ENCODE measurements around the gene NLRC5.

NLRC5 gene

GRCh38 chr16:57036945-57037344 is 47.6 kb downstream of the NLRC5 start:
- no peak for TF ChIP-seq RARB (CRISPR knock-in tag; IDR thresholded peaks at IDR 0.05)
- TF ChIP-seq POU6F1 (CRISPR knock-in tag; IDR thresholded peaks at IDR 0.05; ENCODE audit: borderline replicate concordance, low read depth) = no peak
- no peak for TF ChIP-seq ZNF565 (CRISPR knock-in tag; conservative IDR thresholded peaks at IDR 0.05; ENCODE audit: low read depth)
- TF ChIP-seq ZNF8 (CRISPR knock-in tag; IDR thresholded peaks at IDR 0.05) = no peak
- no peak for TF ChIP-seq OSR1 (CRISPR knock-in tag; IDR thresholded peaks at IDR 0.05)
- TF ChIP-seq ZFP30 (CRISPR knock-in tag; IDR thresholded peaks at IDR 0.05) = no peak
- no peak for TF ChIP-seq ZNF70 (CRISPR knock-in tag; IDR thresholded peaks at IDR 0.05)
- no peak for TF ChIP-seq TCF4 (CRISPR knock-in tag; IDR thresholded peaks at IDR 0.05; ENCODE audit: borderline replicate concordance)
- TF ChIP-seq ZFP3 (CRISPR knock-in tag; IDR thresholded peaks at IDR 0.05) = no peak
- no peak for TF ChIP-seq TSHZ2 (CRISPR knock-in tag; IDR thresholded peaks at IDR 0.05)
- no peak for TF ChIP-seq GLIS3 (CRISPR knock-in tag; IDR thresholded peaks at IDR 0.05)
- TF ChIP-seq ARNTL (CRISPR knock-in tag; IDR thresholded peaks at IDR 0.05; ENCODE audit: borderline replicate concordance, low read depth) = no peak
- no peak for ATAC-seq

GRCh38 chr16:57038166-57038565 is 48.8 kb downstream of the NLRC5 start:
- ATAC-seq = no peak
- no peak for TF ChIP-seq ZNF70 (CRISPR knock-in tag; IDR thresholded peaks at IDR 0.05)
- TF ChIP-seq ZC3H10 (CRISPR knock-in tag; IDR thresholded peaks at IDR 0.05) = no peak
- TF ChIP-seq GLIS3 (CRISPR knock-in tag; IDR thresholded peaks at IDR 0.05) = no peak
- TF ChIP-seq CSDC2 (CRISPR knock-in tag; IDR thresholded peaks at IDR 0.05) = no peak
- TF ChIP-seq ISL1 (CRISPR knock-in tag; IDR thresholded peaks at IDR 0.05) = no peak
- no peak for TF ChIP-seq ARNTL (CRISPR knock-in tag; IDR thresholded peaks at IDR 0.05; ENCODE audit: borderline replicate concordance, low read depth)
- no peak for TF ChIP-seq RARB (CRISPR knock-in tag; IDR thresholded peaks at IDR 0.05)
- no peak for TF ChIP-seq ZFP3 (CRISPR knock-in tag; IDR thresholded peaks at IDR 0.05)
- no peak for TF ChIP-seq PPARA (CRISPR knock-in tag; IDR thresholded peaks at IDR 0.05; ENCODE audit: borderline replicate concordance)
- no peak for TF ChIP-seq PATZ1 (CRISPR knock-in tag; IDR thresholded peaks at IDR 0.05; ENCODE audit: borderline replicate concordance)
- no peak for TF ChIP-seq TSHZ2 (CRISPR knock-in tag; IDR thresholded peaks at IDR 0.05)
- no peak for TF ChIP-seq ESRRG (CRISPR knock-in tag; IDR thresholded peaks at IDR 0.05)

- TF ChIP-seq CSRNP3 (CRISPR knock-in tag; IDR thresholded peaks at IDR 0.05) (no peak), ESRRG (CRISPR knock-in tag; IDR thresholded peaks at IDR 0.05) (no peak), ZNF565 (CRISPR knock-in tag; conservative IDR thresholded peaks at IDR 0.05; ENCODE audit: low read depth) (no peak), RARB (CRISPR knock-in tag; IDR thresholded peaks at IDR 0.05) (no peak), ZC3H10 (CRISPR knock-in tag; IDR thresholded peaks at IDR 0.05) (no peak), ZFP3 (CRISPR knock-in tag; IDR thresholded peaks at IDR 0.05) (no peak), PATZ1 (CRISPR knock-in tag; IDR thresholded peaks at IDR 0.05; ENCODE audit: borderline replicate concordance) (no peak), ZNF70 (CRISPR knock-in tag; IDR thresholded peaks at IDR 0.05) (no peak), TCF4 (CRISPR knock-in tag; IDR thresholded peaks at IDR 0.05; ENCODE audit: borderline replicate concordance) (no peak), POU6F1 (CRISPR knock-in tag; IDR thresholded peaks at IDR 0.05; ENCODE audit: borderline replicate concordance, low read depth) (no peak), ZFP30 (CRISPR knock-in tag; IDR thresholded peaks at IDR 0.05) (no peak), CSDC2 (CRISPR knock-in tag; IDR thresholded peaks at IDR 0.05) (no peak), ARNTL (CRISPR knock-in tag; IDR thresholded peaks at IDR 0.05; ENCODE audit: borderline replicate concordance, low read depth) (no peak), SNAI2 (CRISPR knock-in tag; IDR thresholded peaks at IDR 0.05) (no peak), PPARA (CRISPR knock-in tag; IDR thresholded peaks at IDR 0.05; ENCODE audit: borderline replicate concordance) (no peak)
- no peak for ATAC-seq
Measured at GRCh38 chr16:57039148-57039812, 49.9 kb downstream of the NLRC5 start.

Measured in SK-N-SH treated with all-trans-retinoic acid at 6 μM for 48 hours (cell line).